Loucy (cell line): ENCODE measurements around the gene CTSA.

Experiments
- H2AFZ ChIP-seq: fragments of 200-600 bp; sonication (generic); 2 replicates; pipeline ENCODE4 v1.6.0; 2016; ENCODE audit warnings: antibody characterized with exemption, mild to moderate bottlenecking, low read length, moderate library complexity
- H3F3A ChIP-seq: fragments of 200-600 bp; 2 replicates; pipeline ENCODE4 v1.6.0; 2016; ENCODE audit warnings: antibody characterized with exemption, low read depth, mild to moderate bottlenecking
- H3K27me3 ChIP-seq: fragments of 200-600 bp; sonication (generic); 2 replicates; pipeline ENCODE4 v1.6.1; 2014; ENCODE audit warnings: low read length, mild to moderate bottlenecking; ENCODE audit not compliant: insufficient read depth, poor library complexity, severe bottlenecking
- H3K36me3 ChIP-seq: fragments of 200-600 bp; sonication (generic); 2 replicates; pipeline ENCODE4 v1.6.1; 2016; ENCODE audit warnings: low read length; ENCODE audit not compliant: insufficient read depth
- H3K4me1 ChIP-seq: fragments of 200-600 bp; sonication (generic); 2 replicates; pipeline ENCODE4 v1.5.1; 2014; ENCODE audit warnings: low read length, mild to moderate bottlenecking; ENCODE audit not compliant: insufficient read depth, poor library complexity, severe bottlenecking
- H3K4me2 ChIP-seq: fragments of 200-600 bp; sonication (generic); 2 replicates; pipeline ENCODE4 v1.6.0; 2014; ENCODE audit warnings: antibody characterized with exemption, low read length, low read depth, mild to moderate bottlenecking; ENCODE audit not compliant: poor library complexity, severe bottlenecking
- H3K4me3 ChIP-seq: fragments of 200-600 bp; sonication (generic); 2 replicates; pipeline ENCODE4 v1.5.1; 2014; ENCODE audit warnings: low read length, mild to moderate bottlenecking, mixed read lengths; ENCODE audit not compliant: poor library complexity, severe bottlenecking
- H3K79me2 ChIP-seq: fragments of 200-600 bp; sonication (generic); 2 replicates; pipeline ENCODE4 v1.6.1; 2014; ENCODE audit warnings: low read length; ENCODE audit not compliant: insufficient read depth
- H3K9ac ChIP-seq: fragments of 200-600 bp; sonication (generic); 2 replicates; pipeline ENCODE4 v1.6.0; 2014; ENCODE audit warnings: mild to moderate bottlenecking, low read depth, low read length, moderate library complexity; ENCODE audit not compliant: poor library complexity, severe bottlenecking
- H3K9me2 ChIP-seq: fragments of 200-600 bp; sonication (generic); replicated peaks from 2 replicates; pipeline ENCODE4 v1.6.1; 2016; ENCODE audit warnings: low read depth, low read length, mixed read lengths
- H3K9me3 ChIP-seq: fragments of 200-600 bp; sonication (generic); 2 replicates; pipeline ENCODE4 v1.6.1; 2014; ENCODE audit warnings: mild to moderate bottlenecking, antibody characterized with exemption, low read length, low read depth; ENCODE audit not compliant: insufficient read depth
- H4K20me1 ChIP-seq: fragments of 200-600 bp; sonication (generic); 2 replicates; pipeline ENCODE4 v1.6.0; 2014; ENCODE audit warnings: antibody characterized with exemption, low read length, mild to moderate bottlenecking; ENCODE audit not compliant: insufficient read depth, poor library complexity, severe bottlenecking
- EZH2phosphoT487 ChIP-seq: fragments of 200-600 bp; IDR thresholded peaks from 2 replicates; pipeline ENCODE4 v1.6.1; 2018; ENCODE audit warnings: antibody characterized with exemption, mild to moderate bottlenecking, moderate library complexity, borderline replicate concordance
- TF ChIP-seq, protein P1 (sequence below): fragments of 200-600 bp; sonication (generic); conservative IDR thresholded peaks from 2 replicates; pipeline ENCODE4 v1.5.1; 2014; ENCODE audit warnings: mild to moderate bottlenecking, antibody characterized with exemption, low read length

CTSA gene

DNA sequence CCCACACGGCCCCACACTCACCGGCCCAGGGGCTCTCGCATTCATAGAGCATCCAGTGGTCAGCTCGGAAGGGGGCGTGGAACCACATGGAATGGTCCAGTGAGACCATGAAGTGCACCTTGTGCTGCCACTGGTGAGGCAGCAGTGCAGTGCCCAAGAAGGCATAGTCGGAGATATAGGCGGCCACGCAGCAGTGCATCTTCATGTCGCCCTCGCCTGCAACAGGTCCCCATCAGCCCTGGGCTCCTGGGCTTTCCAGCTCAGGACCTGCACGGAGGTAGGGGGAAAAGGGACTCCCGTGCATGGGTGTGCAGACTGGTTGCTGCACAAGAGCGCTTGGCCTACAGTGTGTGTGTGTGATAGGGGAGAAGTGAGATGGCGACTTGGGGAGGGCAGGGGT lies 47.6 kb upstream of the CTSA start:
- Histone ChIP-seq H3K9me2 (no peaks in the 10 kb centered on the region), H4K20me1 (no peaks in the 10 kb centered on the region), H3K4me1 (no peaks in the 10 kb centered on the region), H3K36me3 (peaks cover 13% of the 10 kb centered on the region; the same call in 1 of the 2 replicates), H3F3A (no peaks in the 10 kb centered on the region), H2AFZ (no peak overlapping the region), H3K27me3 (no peaks in the 10 kb centered on the region), H3K79me2 (no peaks in the 10 kb centered on the region), H3K9ac (no peak overlapping the region), H3K4me2 (no peak overlapping the region), H3K9me3 (no peaks in the 10 kb centered on the region), H3K4me3 (no peak overlapping the region)
- TF ChIP-seq, protein P1, sequence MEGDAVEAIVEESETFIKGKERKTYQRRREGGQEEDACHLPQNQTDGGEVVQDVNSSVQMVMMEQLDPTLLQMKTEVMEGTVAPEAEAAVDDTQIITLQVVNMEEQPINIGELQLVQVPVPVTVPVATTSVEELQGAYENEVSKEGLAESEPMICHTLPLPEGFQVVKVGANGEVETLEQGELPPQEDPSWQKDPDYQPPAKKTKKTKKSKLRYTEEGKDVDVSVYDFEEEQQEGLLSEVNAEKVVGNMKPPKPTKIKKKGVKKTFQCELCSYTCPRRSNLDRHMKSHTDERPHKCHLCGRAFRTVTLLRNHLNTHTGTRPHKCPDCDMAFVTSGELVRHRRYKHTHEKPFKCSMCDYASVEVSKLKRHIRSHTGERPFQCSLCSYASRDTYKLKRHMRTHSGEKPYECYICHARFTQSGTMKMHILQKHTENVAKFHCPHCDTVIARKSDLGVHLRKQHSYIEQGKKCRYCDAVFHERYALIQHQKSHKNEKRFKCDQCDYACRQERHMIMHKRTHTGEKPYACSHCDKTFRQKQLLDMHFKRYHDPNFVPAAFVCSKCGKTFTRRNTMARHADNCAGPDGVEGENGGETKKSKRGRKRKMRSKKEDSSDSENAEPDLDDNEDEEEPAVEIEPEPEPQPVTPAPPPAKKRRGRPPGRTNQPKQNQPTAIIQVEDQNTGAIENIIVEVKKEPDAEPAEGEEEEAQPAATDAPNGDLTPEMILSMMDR, result no peak
- TF ChIP-seq EZH2phosphoT487, result no peak

GRCh38 chr20:45845452-45845851 lies 45.7 kb upstream of the CTSA start:
- H3F3A ChIP-seq, result no peaks in the 10 kb centered on the region
- no peaks in the 10 kb centered on the region for H3K27me3 ChIP-seq
- H2AFZ ChIP-seq, result no peak overlapping the region
- no peak overlapping the region for H3K4me2 ChIP-seq
- H3K9me2 ChIP-seq, result no peaks in the 10 kb centered on the region
- H3K9ac ChIP-seq, result no peak overlapping the region
- TF ChIP-seq, protein P1, result no peak
- TF ChIP-seq EZH2phosphoT487, result no peak
- H3K36me3 ChIP-seq, result peaks cover 13% of the 10 kb centered on the region; the same call in 1 of the 2 replicates
- no peaks in the 10 kb centered on the region for H3K4me1 ChIP-seq
- H4K20me1 ChIP-seq, result no peaks in the 10 kb centered on the region
- no peaks in the 10 kb centered on the region for H3K9me3 ChIP-seq
- no peak overlapping the region for H3K4me3 ChIP-seq
- no peaks in the 10 kb centered on the region for H3K79me2 ChIP-seq

- Histone ChIP-seq H3K36me3 (peaks cover 13% of the 10 kb centered on the region; the same call in 1 of the 2 replicates), H3K79me2 (no peaks in the 10 kb centered on the region), H3F3A (no peaks in the 10 kb centered on the region), H4K20me1 (no peaks in the 10 kb centered on the region), H3K9ac (no peak overlapping the region), H2AFZ (no peak overlapping the region), H3K4me2 (no peak overlapping the region), H3K9me3 (no peaks in the 10 kb centered on the region), H3K4me3 (no peak overlapping the region), H3K27me3 (no peaks in the 10 kb centered on the region), H3K9me2 (no peaks in the 10 kb centered on the region), H3K4me1 (no peaks in the 10 kb centered on the region)
- TF ChIP-seq EZH2phosphoT487, result no peak
- TF ChIP-seq, protein P1, result no peak
Measured at GRCh38 chr20:45848421-45848820, 42.7 kb upstream of the CTSA start.
